GM18951 (cell line): ENCODE data around the gene FAM117A.

Experiments used
- POLR2A ChIP-seq: IDR thresholded peaks from 4 replicates; pipeline ENCODE4 v1.6.1; 2011; ENCODE audit warnings: mild to moderate bottlenecking; ENCODE audit not compliant: insufficient read length, insufficient read depth; ENCODE audit errors: extremely low read depth
- in situ Hi-C: fragments of 300-500 bp; cut with MboI; formaldehyde crosslinking; loops from one replicate; pipeline ENCODE4 v1.12.0; 2022; ENCODE audit warnings: low sequenced_read_pairs, mixed read lengths, inconsistent platforms; ENCODE audit not compliant: unreplicated experiment

FAM117A gene

GRCh38 chr17:49725452-49726130 is 38.3 kb downstream of the FAM117A start:
- in situ Hi-C loops: no loop called here
- TF ChIP-seq POLR2A: no peak

DNA sequence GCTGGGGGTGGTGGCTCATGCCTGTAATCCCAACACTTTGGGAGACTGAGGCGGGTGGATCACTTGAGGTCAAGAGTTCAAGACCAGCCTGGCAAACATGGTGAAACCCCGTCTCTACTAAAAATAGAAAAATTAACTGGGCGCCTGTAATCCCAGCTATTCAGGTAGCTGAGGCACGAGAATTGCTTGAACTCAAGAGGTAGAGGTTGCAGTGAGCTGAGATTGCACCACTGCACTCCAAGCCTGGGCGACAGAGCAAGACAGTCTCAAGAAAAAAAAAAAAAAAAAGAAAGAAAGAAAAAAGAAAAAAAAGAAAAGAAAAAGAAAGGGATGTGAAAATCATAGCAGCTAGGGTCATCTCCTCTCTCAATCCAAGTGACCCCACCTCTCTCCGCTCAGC is 39.4 kb downstream of the FAM117A start:
- in situ Hi-C loops: loop anchor here (25.0 kb wide), 1 partner anchor 312 kb away; the partner anchor contains the start of gene PHB1

GRCh38 chr17:49723423-49723822 is 40.5 kb downstream of the FAM117A start:
- no peak for TF ChIP-seq POLR2A
- in situ Hi-C loops: loop anchor here (25.0 kb wide), 1 partner anchor 311 kb away; the partner anchor contains the start of gene PHB1

DNA sequence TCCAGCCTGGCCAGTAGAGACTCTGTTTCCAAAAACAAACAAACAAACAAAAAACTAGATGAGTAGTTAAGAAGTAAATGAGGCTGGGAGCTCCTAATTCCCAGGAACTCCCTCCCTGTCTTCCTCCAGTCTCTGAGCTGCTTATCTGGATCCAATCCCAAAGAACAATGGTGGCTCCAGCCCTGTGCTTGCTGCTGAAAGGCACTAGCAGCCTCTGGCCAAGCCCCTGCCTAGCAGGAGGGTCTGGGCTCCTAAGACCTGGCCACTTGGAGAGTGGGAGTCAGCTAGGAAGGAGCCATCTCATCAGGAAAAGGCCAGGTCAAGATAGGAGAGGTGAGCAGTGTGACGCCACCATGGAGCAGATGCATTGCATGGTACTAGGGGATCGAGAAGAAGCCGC is 41.9 kb downstream of the FAM117A start:
- TF ChIP-seq POLR2A: no peak
- in situ Hi-C loops: loop anchor here (25.0 kb wide), 1 partner anchor 310 kb away; the partner anchor contains the start of gene PHB1

GRCh38 chr17:49717371-49717861 is 46.5 kb downstream of the FAM117A start:
- in situ Hi-C loops: loop anchor here (10.0 to 25.0 kb wide), 2 partner anchors 67 to 305 kb away; partner anchors contain the start of genes KAT7 and PHB1
- TF ChIP-seq POLR2A: no peak

- no peak for TF ChIP-seq POLR2A
- in situ Hi-C loops: loop anchor here (10.0 to 25.0 kb wide), 2 partner anchors 68 to 305 kb away; partner anchors contain the start of genes KAT7 and PHB1
Observed at GRCh38 chr17:49716668-49717364, 47.1 kb downstream of the FAM117A start.

GRCh38 chr17:49715717-49716279 is 48.1 kb downstream of the FAM117A start:
- in situ Hi-C loops: loop anchor here (10.0 to 25.0 kb wide), 2 partner anchors 69 to 303 kb away; partner anchors contain the start of genes KAT7 and PHB1

DNA sequence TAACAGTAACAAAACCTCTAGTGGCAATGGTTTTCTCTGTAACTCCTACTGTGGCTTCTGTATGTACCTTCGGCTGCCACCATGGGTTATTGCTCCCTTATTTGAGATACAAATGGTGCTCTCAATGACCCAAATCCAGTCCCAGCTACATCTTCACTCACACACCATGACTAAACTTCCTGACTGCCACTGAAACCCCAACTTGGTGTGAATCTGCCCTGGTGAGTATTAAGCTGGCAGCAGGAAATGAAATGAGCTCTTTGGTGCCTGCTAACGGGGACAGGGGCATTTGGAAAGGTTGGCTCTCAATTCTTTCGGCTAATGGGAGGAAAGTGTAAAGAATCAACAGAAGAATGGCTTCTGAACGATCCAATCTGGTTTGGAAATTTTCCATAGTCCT is 48.7 kb downstream of the FAM117A start:
- no peak for TF ChIP-seq POLR2A
- in situ Hi-C loops: loop anchor here (10.0 to 25.0 kb wide), 2 partner anchors 70 to 303 kb away; partner anchors contain the start of genes KAT7 and PHB1

More at GRCh38 chr17:49715717-49716279, 48.1 kb downstream of the FAM117A start:
- no peak for TF ChIP-seq POLR2A

- TF ChIP-seq POLR2A: no peak
- in situ Hi-C loops: loop anchor here (25.0 kb wide), 1 partner anchor 296 kb away; the partner anchor contains the start of gene PHB1
Observed at GRCh38 chr17:49708515-49709183, 55.3 kb downstream of the FAM117A start.

DNA sequence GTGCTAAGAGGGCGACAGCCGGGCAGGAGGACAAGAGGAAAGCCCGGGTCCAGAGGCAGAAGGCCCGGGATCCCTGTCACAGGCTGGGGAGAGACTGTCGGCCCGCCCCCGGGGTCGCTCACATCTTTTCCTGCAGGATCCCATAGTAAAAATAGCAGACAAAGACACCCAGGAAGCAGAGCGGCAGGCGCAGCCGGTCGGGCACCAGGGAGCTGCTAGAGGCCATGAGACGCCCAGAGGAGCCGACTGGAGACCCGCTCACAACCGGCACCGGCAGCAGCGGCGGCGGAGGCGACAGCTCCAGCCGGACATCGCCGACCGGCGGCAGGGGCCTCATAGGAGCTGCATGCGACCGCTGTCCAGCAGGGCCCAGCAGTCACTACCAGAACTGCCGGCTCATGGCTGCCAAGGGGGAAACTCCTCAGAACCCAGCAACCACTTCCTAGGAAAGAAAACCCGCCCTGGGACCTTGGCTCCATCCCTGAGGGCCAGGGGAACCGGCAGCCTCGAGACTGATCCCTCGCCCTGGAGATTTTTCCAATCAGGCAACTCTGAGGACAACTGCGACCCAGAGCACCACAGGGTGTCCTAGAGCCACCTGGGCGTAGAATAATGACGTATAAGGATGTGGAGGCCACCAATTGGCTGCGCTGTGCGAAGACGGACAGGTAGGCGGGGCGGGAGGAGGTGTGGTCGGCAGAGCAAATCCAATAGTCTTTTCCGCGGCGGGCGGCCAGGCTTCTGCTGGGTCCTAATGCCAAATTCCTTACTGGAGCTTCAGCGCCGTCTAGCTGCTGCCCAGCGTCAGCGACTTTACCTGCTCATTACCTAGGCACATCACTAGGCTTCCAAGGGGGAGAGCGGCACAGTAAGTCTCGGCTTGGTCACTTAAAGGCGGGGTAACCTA is 56.1 kb downstream of the FAM117A start, which contains the start of gene SLC35B1:
Gene SLC35B1 (minus strand): TSS at position 357 of the 907 bp plus-strand sequence. CDS start 131 bp downstream, at position 226.
- TF ChIP-seq POLR2A: peak; percentile 78
- in situ Hi-C loops: loop anchor here (25.0 kb wide), 1 partner anchor 296 kb away; the partner anchor contains the start of gene PHB1

DNA sequence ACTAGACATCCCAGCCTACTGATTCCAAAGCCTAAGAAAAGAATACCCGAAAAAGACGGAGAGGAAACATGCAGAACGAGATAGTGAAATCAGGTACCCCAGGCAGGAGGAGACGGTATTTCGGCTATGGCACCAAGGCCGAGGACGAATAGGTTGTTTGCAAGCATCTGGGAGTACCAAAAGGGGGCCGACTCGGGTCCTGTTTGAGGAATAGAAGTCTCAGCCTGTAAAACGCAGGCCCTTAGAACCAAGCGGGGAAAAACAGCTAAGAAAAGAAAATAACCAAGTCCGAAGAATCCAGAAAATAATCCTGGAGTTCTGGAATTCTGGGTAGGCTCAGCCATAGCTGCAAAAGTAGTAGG is 56.7 kb downstream of the FAM117A start:
- in situ Hi-C loops: loop anchor here (25.0 kb wide), 1 partner anchor 295 kb away; the partner anchor contains the start of gene PHB1
- no peak for TF ChIP-seq POLR2A
